A549 (cell line): ENCODE results near the gene NR2E3. TPM values are rescaled to one million over a fixed set of nuclear protein-coding genes. Genes with fewer than 3 reads are reported as not detected.

Experiments
- ATAC-seq, 2 experiments: fragments of 200-7000 bp in 1 of 2; fragments of >200 bp in 1 of 2; cut with Nextera tagmentation in 1 of 2; cut with Tn5 transposase in 1 of 2; 3 replicates each; pipeline versions ENCODE4 v1.8.0 to v1.9.1; 2018 to 2020; ENCODE audit warnings: mild to moderate bottlenecking in 1 of 2, moderate library complexity in 1 of 2
- CTCF ChIA-PET: fragments of 300-600 bp; sonication (Branson Sonifier 250); formaldehyde crosslinking; extraction: SDS; loops from one replicate; lab custom pipeline; 2021; ENCODE audit warnings: antibody characterized with exemption, inconsistent platforms; lab: Yijun Ruan, JAX
- POLR2A ChIA-PET: fragments of 350-600 bp; formaldehyde crosslinking; extraction: SDS; loops from one replicate; lab custom pipeline; 2021; ENCODE audit warnings: antibody characterized with exemption, inconsistent platforms; lab: Yijun Ruan, JAX
- DNase-seq, 2 experiments: peaks; one replicate each; pipeline versions ENCODE4 v3.0.0 to v3.0.0-alpha.2; 2011 to 2016; ENCODE audit warnings: low read depth in 1 of 2, low spot score in 1 of 2
- FAIRE-seq: peaks from 2 replicates; lab custom pipeline; 2011; peaks lifted over from hg19 to GRCh38; lab: Jason Lieb, UNC
- H3K27ac ChIP-seq, 2 experiments: fragments of >200 bp; sonication (Bioruptor Twin); formaldehyde crosslinking; 3 replicates each; pipeline ENCODE4 v1.5.1; 2016 to 2017
- H3K4me1 ChIP-seq: fragments of >200 bp; sonication (Bioruptor Twin); formaldehyde crosslinking; 3 replicates; pipeline ENCODE4 v1.6.1; 2016
- H3K4me2 ChIP-seq: fragments of >200 bp; sonication (Bioruptor Twin); formaldehyde crosslinking; 3 replicates; pipeline ENCODE4 v1.6.1; 2016
- H3K4me3 ChIP-seq: fragments of >200 bp; sonication (Bioruptor Twin); formaldehyde crosslinking; 3 replicates; pipeline ENCODE4 v1.5.1; 2016
- H3K9me3 ChIP-seq: fragments of >200 bp; sonication (Bioruptor Twin); formaldehyde crosslinking; 3 replicates; pipeline ENCODE4 v1.6.1; 2016
- ATOH8 ChIP-seq: fragments of 250-450 bp; sonication (Bioruptor Pico); IDR thresholded peaks from 2 replicates; pipeline ENCODE4 v1.5.0; 2020; ENCODE audit warnings: low read depth, mild to moderate bottlenecking, moderate library complexity
- CBX2 ChIP-seq: fragments of 200-600 bp; sonication (generic); IDR thresholded peaks from 2 replicates; pipeline ENCODE4 v1.6.1; 2016; ENCODE audit warnings: low read depth, mild to moderate bottlenecking, borderline replicate concordance
- EHMT2 ChIP-seq: fragments of 200-600 bp; sonication (generic); IDR thresholded peaks from 2 replicates; pipeline ENCODE4 v1.6.1; 2016; ENCODE audit warnings: antibody characterized with exemption, low read depth, mild to moderate bottlenecking, moderate library complexity
- EP300 ChIP-seq, 2 experiments: fragments of >200 bp; sonication (Bioruptor Twin); formaldehyde crosslinking; IDR thresholded peaks; 2 replicates in 1 of 2; 3 replicates in 1 of 2; pipeline ENCODE4 v1.6.1; 2016 to 2017
- FOSB ChIP-seq: fragments of 250-450 bp; sonication (Bioruptor Pico); IDR thresholded peaks from 2 replicates; pipeline ENCODE4 v1.5.0; 2020; ENCODE audit warnings: mild to moderate bottlenecking, moderate library complexity
- FOXS1 ChIP-seq: fragments of 250-450 bp; sonication (Bioruptor Pico); IDR thresholded peaks from 2 replicates; pipeline ENCODE4 v1.5.0; 2020; ENCODE audit warnings: mild to moderate bottlenecking, moderate library complexity
- HES2 ChIP-seq: fragments of >200 bp; sonication (Bioruptor Twin); formaldehyde crosslinking; IDR thresholded peaks from 2 replicates; pipeline ENCODE4 v1.6.1; 2016
- JUN ChIP-seq, 2 experiments: fragments of >200 bp; sonication (Bioruptor Twin); formaldehyde crosslinking; IDR thresholded peaks; 2 replicates in 1 of 2; 3 replicates in 1 of 2; pipeline ENCODE4 v1.6.1; 2016 to 2017
- KDM1A ChIP-seq: fragments of 200-600 bp; sonication (generic); IDR thresholded peaks from 2 replicates; pipeline ENCODE4 v1.6.1; 2016; ENCODE audit warnings: low read depth, mild to moderate bottlenecking
- NPAS2 ChIP-seq: fragments of 250-450 bp; sonication (Bioruptor Pico); IDR thresholded peaks from 2 replicates; pipeline ENCODE4 v1.8.0; 2022; ENCODE audit warnings: mild to moderate bottlenecking, moderate library complexity, borderline replicate concordance
- NR3C1 ChIP-seq: fragments of >200 bp; sonication (Bioruptor Twin); formaldehyde crosslinking; IDR thresholded peaks from 3 replicates; pipeline ENCODE4 v1.6.1; 2017
- POLR2A ChIP-seq: IDR thresholded peaks from 2 replicates; pipeline ENCODE4 v1.6.1; 2012; ENCODE audit warnings: mild to moderate bottlenecking, low read length
- POLR2AphosphoS2 ChIP-seq: conservative IDR thresholded peaks from 2 replicates; pipeline ENCODE4 v1.6.1; 2012; ENCODE audit warnings: low read length, improper control_type of control experiment, inconsistent platforms
- RCOR1 ChIP-seq: fragments of 150-350 bp; IDR thresholded peaks from 2 replicates; pipeline ENCODE4 v1.6.1; 2014; ENCODE audit warnings: antibody characterized with exemption, low read length, low read depth
- REST ChIP-seq: fragments of 200-600 bp; sonication (generic); IDR thresholded peaks from 2 replicates; pipeline ENCODE4 v1.6.1; 2016; ENCODE audit warnings: antibody characterized with exemption, mild to moderate bottlenecking, moderate library complexity
- RFX5 ChIP-seq: fragments of 450-650 bp; IDR thresholded peaks from 2 replicates; pipeline ENCODE4 v1.7.1; 2014; ENCODE audit warnings: antibody characterized with exemption, mild to moderate bottlenecking, moderate library complexity
- SMC3 ChIP-seq: fragments of >200 bp; sonication (Bioruptor Twin); formaldehyde crosslinking; IDR thresholded peaks from 3 replicates; pipeline ENCODE4 v1.6.1; 2018; ENCODE audit warnings: inconsistent platforms
- ZNF302 ChIP-seq: fragments of 250-450 bp; sonication (Bioruptor Pico); IDR thresholded peaks from 2 replicates; pipeline ENCODE4 v1.9.0; 2021; ENCODE audit warnings: inconsistent platforms, mild to moderate bottlenecking, moderate library complexity
- WGBS: methylation state at CpG from one replicate; pipeline ENCODE4 v1.1.6; 2017; ENCODE audit errors: missing lambda C conversion rate; 5-methylcytosine and 5-hydroxymethylcytosine counted together
- polyA plus RNA-seq, 4 experiments: library from polyadenylated mRNA; depleted of rRNA in 3 of 4; stranded (reverse); fragments of >200 nt; fragmentation: RNase III in 1 of 4; extraction: RNeasy Plus Mini Kit Qiagen cat#74134 plus additional on column Dnase treatment in 1 of 4; gene quantifications; 2 replicates in 3 of 4; 3 replicates in 1 of 4; pipeline ENCODE4 v1.2.3, GENCODE V29; 2011 to 2017
- TF ChIP-seq, protein P1 (sequence below): fragments of >200 bp; sonication (Bioruptor Twin); formaldehyde crosslinking; IDR thresholded peaks from 3 replicates; pipeline ENCODE4 v1.6.1; 2016
- TF ChIP-seq, protein P2 (sequence below): fragments of 150-350 bp; IDR thresholded peaks from 2 replicates; pipeline ENCODE4 v1.6.1; 2014; ENCODE audit warnings: low read depth, mild to moderate bottlenecking, low read length

NR2E3 gene
- polyA plus RNA-seq, 2 of the 4 experiments (the other 2 are of a cell fraction) = 0.13 to 0.79 TPM

GRCh38 chr15:71812966-71813722 is 2.8 kb downstream of the NR2E3 start:
- POLR2A ChIA-PET = no interaction called here
- no peak overlapping the region for H3K4me3 ChIP-seq
- no peak overlapping the region for H3K27ac ChIP-seq
- 88% methylated on average over 16 of the region's 16 CpGs for WGBS
- H3K9me3 ChIP-seq = peaks cover 7% of the 10 kb centered on the region
- H3K4me1 ChIP-seq = 0 out of 3 replicates have a peak, but pooled peaks cover under 1% of the 10 kb centered on the region
- no peak for DNase-seq
- TF ChIP-seq CBX2 (no peak), ZNF302 (CRISPR knock-in tag) (no peak), HES2 (no peak), POLR2A (no peak), NPAS2 (no peak), JUN (IDR thresholded peaks at IDR 0.05) (no peak), REST (no peak), ATOH8 (CRISPR knock-in tag) (no peak), POLR2AphosphoS2 (no peak), NR3C1 (no peak), EHMT2 (no peak), RCOR1 (no peak), SMC3 (no peak), FOSB (no peak), RFX5 (no peak), KDM1A (no peak), EP300 (IDR thresholded peaks at IDR 0.05) (no peak), FOXS1 (CRISPR knock-in tag) (no peak)
- TF ChIP-seq, protein P1, sequence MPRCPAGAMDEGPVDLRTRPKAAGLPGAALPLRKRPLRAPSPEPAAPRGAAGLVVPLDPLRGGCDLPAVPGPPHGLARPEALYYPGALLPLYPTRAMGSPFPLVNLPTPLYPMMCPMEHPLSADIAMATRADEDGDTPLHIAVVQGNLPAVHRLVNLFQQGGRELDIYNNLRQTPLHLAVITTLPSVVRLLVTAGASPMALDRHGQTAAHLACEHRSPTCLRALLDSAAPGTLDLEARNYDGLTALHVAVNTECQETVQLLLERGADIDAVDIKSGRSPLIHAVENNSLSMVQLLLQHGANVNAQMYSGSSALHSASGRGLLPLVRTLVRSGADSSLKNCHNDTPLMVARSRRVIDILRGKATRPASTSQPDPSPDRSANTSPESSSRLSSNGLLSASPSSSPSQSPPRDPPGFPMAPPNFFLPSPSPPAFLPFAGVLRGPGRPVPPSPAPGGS = no peak
- TF ChIP-seq, protein P2, sequence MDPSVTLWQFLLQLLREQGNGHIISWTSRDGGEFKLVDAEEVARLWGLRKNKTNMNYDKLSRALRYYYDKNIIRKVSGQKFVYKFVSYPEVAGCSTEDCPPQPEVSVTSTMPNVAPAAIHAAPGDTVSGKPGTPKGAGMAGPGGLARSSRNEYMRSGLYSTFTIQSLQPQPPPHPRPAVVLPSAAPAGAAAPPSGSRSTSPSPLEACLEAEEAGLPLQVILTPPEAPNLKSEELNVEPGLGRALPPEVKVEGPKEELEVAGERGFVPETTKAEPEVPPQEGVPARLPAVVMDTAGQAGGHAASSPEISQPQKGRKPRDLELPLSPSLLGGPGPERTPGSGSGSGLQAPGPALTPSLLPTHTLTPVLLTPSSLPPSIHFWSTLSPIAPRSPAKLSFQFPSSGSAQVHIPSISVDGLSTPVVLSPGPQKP = no peak
- TF ChIP-seq, all 56 proteins: peak for 0
- no peak for FAIRE-seq
- CTCF ChIA-PET = interaction anchor here (0.9 to 2.1 kb wide), 8 partner anchors 12 to 840 kb away, joined by 3 to 12 read pairs (median 5); no protein-coding TSS in a partner anchor
- H3K4me2 ChIP-seq = no peak overlapping the region
- ATAC-seq = no peak
